ENCODE data around the gene PRR5.

DNA sequence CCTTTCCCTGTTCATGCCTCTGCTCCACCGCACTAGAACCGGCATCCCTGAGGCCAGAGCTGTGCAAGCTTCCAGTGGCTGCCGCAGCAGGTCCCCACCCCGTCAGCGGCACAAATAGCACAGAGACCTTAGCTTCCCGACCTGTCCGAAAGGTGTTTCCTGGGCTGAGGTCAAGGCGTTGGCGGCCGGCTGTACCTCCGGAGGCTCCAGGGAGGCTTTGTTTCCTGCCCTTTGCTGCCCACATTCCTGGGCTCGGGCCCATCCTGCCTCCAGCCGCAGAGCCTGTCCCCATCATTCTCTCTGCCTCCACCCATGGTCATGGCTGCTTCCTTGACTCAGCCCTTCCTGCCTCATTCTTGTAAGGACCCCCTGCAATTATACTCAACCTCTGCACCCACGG lies 81.6 kb downstream of the PRR5 start:
- TF ChIP-seq, protein P1, sequence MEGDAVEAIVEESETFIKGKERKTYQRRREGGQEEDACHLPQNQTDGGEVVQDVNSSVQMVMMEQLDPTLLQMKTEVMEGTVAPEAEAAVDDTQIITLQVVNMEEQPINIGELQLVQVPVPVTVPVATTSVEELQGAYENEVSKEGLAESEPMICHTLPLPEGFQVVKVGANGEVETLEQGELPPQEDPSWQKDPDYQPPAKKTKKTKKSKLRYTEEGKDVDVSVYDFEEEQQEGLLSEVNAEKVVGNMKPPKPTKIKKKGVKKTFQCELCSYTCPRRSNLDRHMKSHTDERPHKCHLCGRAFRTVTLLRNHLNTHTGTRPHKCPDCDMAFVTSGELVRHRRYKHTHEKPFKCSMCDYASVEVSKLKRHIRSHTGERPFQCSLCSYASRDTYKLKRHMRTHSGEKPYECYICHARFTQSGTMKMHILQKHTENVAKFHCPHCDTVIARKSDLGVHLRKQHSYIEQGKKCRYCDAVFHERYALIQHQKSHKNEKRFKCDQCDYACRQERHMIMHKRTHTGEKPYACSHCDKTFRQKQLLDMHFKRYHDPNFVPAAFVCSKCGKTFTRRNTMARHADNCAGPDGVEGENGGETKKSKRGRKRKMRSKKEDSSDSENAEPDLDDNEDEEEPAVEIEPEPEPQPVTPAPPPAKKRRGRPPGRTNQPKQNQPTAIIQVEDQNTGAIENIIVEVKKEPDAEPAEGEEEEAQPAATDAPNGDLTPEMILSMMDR (IDR thresholded peaks at IDR 0.05): no peak
- no peak for TF ChIP-seq EZH2 (IDR thresholded peaks at IDR 0.05; ENCODE audit: borderline replicate concordance, insufficient read depth, low read depth, low read length, poor library complexity, severe bottlenecking)

All from B cell (primary cell).